OCI-LY1 (cell line): ENCODE data around the gene HARBI1.

ENCODE experiments used
- H2AFZ ChIP-seq: fragments of 200-600 bp; sonication (generic), shearing (Covaris generic); 2 replicates; pipeline ENCODE4 v1.6.0; 2014; ENCODE audit warnings: antibody characterized with exemption, mild to moderate bottlenecking, low read length
- H3F3A ChIP-seq: fragments of 200-600 bp; sonication (generic), shearing (Covaris generic); 2 replicates; pipeline ENCODE4 v1.6.0; 2014; ENCODE audit warnings: mild to moderate bottlenecking, antibody characterized with exemption, low read length, moderate library complexity; ENCODE audit not compliant: insufficient read depth
- H3K27ac ChIP-seq: fragments of 200-600 bp; sonication (generic); 2 replicates; pipeline ENCODE4 v1.5.1; 2014; ENCODE audit warnings: low read length, mixed run types, mild to moderate bottlenecking, low read depth; ENCODE audit not compliant: poor library complexity, severe bottlenecking
- H3K27me3 ChIP-seq: fragments of 200-600 bp; sonication (generic); 2 replicates; pipeline ENCODE4 v1.6.0; 2014; ENCODE audit warnings: antibody characterized with exemption, mild to moderate bottlenecking, low read length, moderate library complexity; ENCODE audit not compliant: insufficient read depth
- H3K36me3 ChIP-seq: fragments of 200-600 bp; sonication (generic); 2 replicates; pipeline ENCODE4 v1.6.1; 2014; ENCODE audit warnings: mild to moderate bottlenecking, antibody characterized with exemption, low read length, moderate library complexity, mixed read lengths; ENCODE audit not compliant: insufficient read depth
- H3K4me1 ChIP-seq: fragments of 200-600 bp; sonication (generic); 2 replicates; pipeline ENCODE4 v1.5.1; 2014; ENCODE audit warnings: mild to moderate bottlenecking, low read length, moderate library complexity; ENCODE audit not compliant: insufficient read depth, severe bottlenecking
- H3K4me2 ChIP-seq: fragments of 200-600 bp; sonication (generic), shearing (Covaris generic); 2 replicates; pipeline ENCODE4 v1.6.1; 2014; ENCODE audit warnings: low read length
- H3K4me3 ChIP-seq: fragments of 200-600 bp; sonication (generic); 2 replicates; pipeline ENCODE4 v1.5.1; 2014; ENCODE audit warnings: low read length, low read depth, mild to moderate bottlenecking, mixed read lengths; ENCODE audit not compliant: poor library complexity, severe bottlenecking
- H3K79me2 ChIP-seq: fragments of 200-600 bp; shearing (Covaris generic); 2 replicates; pipeline ENCODE4 v1.6.1; 2016; ENCODE audit warnings: mixed run types, low read length, mixed read lengths; ENCODE audit not compliant: insufficient read depth
- H3K9ac ChIP-seq: fragments of 200-600 bp; sonication (generic), shearing (Covaris generic); 2 replicates; pipeline ENCODE4 v1.6.1; 2014; ENCODE audit warnings: mild to moderate bottlenecking, low read length, mixed read lengths
- H3K9me2 ChIP-seq: fragments of 200-600 bp; sonication (generic), shearing (Covaris generic); 2 replicates; pipeline ENCODE4 v1.6.1; 2014; ENCODE audit warnings: low read depth, mild to moderate bottlenecking, low read length, mixed read lengths
- H3K9me3 ChIP-seq: fragments of 200-600 bp; shearing (Covaris generic); 2 replicates; pipeline ENCODE4 v1.6.1; 2014; ENCODE audit warnings: low read length, mixed read lengths
- H4K20me1 ChIP-seq: fragments of 200-600 bp; sonication (generic), shearing (Covaris generic); 2 replicates; pipeline ENCODE4 v1.6.0; 2016; ENCODE audit warnings: mild to moderate bottlenecking, low read length; ENCODE audit not compliant: insufficient read depth
- CTCF ChIP-seq: fragments of 200-600 bp; sonication (generic), shearing (Covaris generic); IDR thresholded peaks from 2 replicates; pipeline ENCODE4 v1.5.1; 2017; ENCODE audit warnings: mild to moderate bottlenecking, antibody characterized with exemption, low read length, moderate library complexity, mixed read lengths
- EZH2 ChIP-seq: fragments of 200-600 bp; sonication (generic), shearing (Covaris generic); IDR thresholded peaks from 2 replicates; pipeline ENCODE4 v1.8.0; 2017; ENCODE audit warnings: borderline replicate concordance, mixed run types, mild to moderate bottlenecking, antibody characterized with exemption, low read length, moderate library complexity, mixed read lengths

HARBI1 gene

GRCh38 chr11:46604796-46605195 is 12.2 kb downstream of the HARBI1 start:
- H3K27ac ChIP-seq, result no peak overlapping the region
- H4K20me1 ChIP-seq, result no peaks in the 10 kb centered on the region
- H3K36me3 ChIP-seq, result no peaks in the 10 kb centered on the region
- no peaks in the 10 kb centered on the region for H3K9me2 ChIP-seq
- H3K4me3 ChIP-seq, result no peak overlapping the region
- H3F3A ChIP-seq, result no peaks in the 10 kb centered on the region
- no peaks in the 10 kb centered on the region for H3K27me3 ChIP-seq
- H3K9me3 ChIP-seq, result no peaks in the 10 kb centered on the region
- H3K79me2 ChIP-seq, result no peaks in the 10 kb centered on the region
- TF ChIP-seq CTCF, result no peak
- no peak for TF ChIP-seq EZH2
- H3K4me1 ChIP-seq, result peaks cover 14% of the 10 kb centered on the region
- no peak overlapping the region for H2AFZ ChIP-seq
- no peak overlapping the region for H3K4me2 ChIP-seq
- H3K9ac ChIP-seq, result no peak overlapping the region

- Histone ChIP-seq H3K4me3 (no peak overlapping the region), H3K27ac (no peak overlapping the region), H3K9me3 (no peaks in the 10 kb centered on the region), H3K27me3 (no peaks in the 10 kb centered on the region), H2AFZ (no peak overlapping the region), H4K20me1 (no peaks in the 10 kb centered on the region), H3K9me2 (no peaks in the 10 kb centered on the region), H3K79me2 (no peaks in the 10 kb centered on the region), H3K9ac (no peak overlapping the region), H3K36me3 (no peaks in the 10 kb centered on the region), H3K4me2 (no peak overlapping the region; the same call in 1 of the 2 replicates), H3K4me1 (peaks cover 14% of the 10 kb centered on the region), H3F3A (no peaks in the 10 kb centered on the region)
- TF ChIP-seq EZH2 (no peak), CTCF (no peak)
These were observed 13.2 kb downstream of the HARBI1 start for GRCh38 chr11:46603704-46604308.

GRCh38 chr11:46601129-46601528 is 15.9 kb downstream of the HARBI1 start:
- H3K27ac ChIP-seq, result no peak overlapping the region
- H3K36me3 ChIP-seq, result no peaks in the 10 kb centered on the region
- H3K9me2 ChIP-seq, result no peaks in the 10 kb centered on the region
- no peaks in the 10 kb centered on the region for H3K79me2 ChIP-seq
- H3K4me1 ChIP-seq, result peaks cover 14% of the 10 kb centered on the region
- H2AFZ ChIP-seq, result no peak overlapping the region
- no peaks in the 10 kb centered on the region for H4K20me1 ChIP-seq
- no peaks in the 10 kb centered on the region for H3K9me3 ChIP-seq
- no peak overlapping the region for H3K4me2 ChIP-seq
- no peaks in the 10 kb centered on the region for H3K27me3 ChIP-seq
- H3K4me3 ChIP-seq, result no peak overlapping the region
- TF ChIP-seq CTCF, result no peak
- no peak for TF ChIP-seq EZH2
- no peaks in the 10 kb centered on the region for H3F3A ChIP-seq
- H3K9ac ChIP-seq, result no peak overlapping the region
